SK-N-SH (cell line): ENCODE results near the gene CACNA2D3. TPM values are rescaled to one million over a fixed set of nuclear protein-coding genes. Genes with fewer than 3 reads are reported as not detected.

Experiments used
- CTCF ChIA-PET: fragments of 300-600, 350-600 bp; formaldehyde crosslinking; extraction: SDS; loops from one replicate; lab custom pipeline; 2021; lab: Yijun Ruan, JAX
- POLR2A ChIA-PET: fragments of 350-600 bp; sonication (Branson Sonifier 250); formaldehyde crosslinking; extraction: SDS; loops from one replicate; lab custom pipeline; 2020; ENCODE audit warnings: antibody characterized with exemption, inconsistent platforms; lab: Yijun Ruan, JAX
- DNase-seq: peaks from one replicate; pipeline ENCODE4 v3.0.0; 2012
- H2AFZ ChIP-seq: fragments of 200-600 bp; sonication (generic); 2 replicates; pipeline ENCODE4 v1.8.1; 2016; ENCODE audit warnings: antibody characterized with exemption, mild to moderate bottlenecking, low read depth
- H3F3A ChIP-seq: fragments of 200-600 bp; sonication (generic); replicated peaks from 2 replicates; pipeline ENCODE3; 2016; ENCODE audit warnings: antibody characterized with exemption, mild to moderate bottlenecking; ENCODE audit not compliant: insufficient read depth
- H3K27ac ChIP-seq, 2 experiments: fragments of 200-500 bp in 1 of 2; fragments of 200-600 bp in 1 of 2; sonication (Bioruptor generic) in 1 of 2; sonication (generic), shearing (Covaris generic) in 1 of 2; 2 replicates each; pipeline versions ENCODE4 v1.5.1 to v1.6.1; 2014 to 2016; ENCODE audit warnings: low read depth in 2 of 2, inconsistent platforms in 1 of 2, low read length in 1 of 2, mild to moderate bottlenecking in 1 of 2, mixed read lengths in 1 of 2
- H3K27me3 ChIP-seq: fragments of 200-600 bp; sonication (generic), shearing (Covaris generic); 2 replicates; pipeline ENCODE4 v1.6.1; 2016; ENCODE audit warnings: mixed run types; ENCODE audit not compliant: insufficient read depth
- H3K36me3 ChIP-seq, 2 experiments: fragments of 200-500 bp in 1 of 2; fragments of 200-600 bp in 1 of 2; sonication (Bioruptor generic) in 1 of 2; sonication (generic) in 1 of 2; replicated peaks in 1 of 2; 2 replicates each; pipeline versions ENCODE3 to v1.5.1; 2014 to 2016; ENCODE audit warnings: low read length in 1 of 2, mild to moderate bottlenecking in 1 of 2; ENCODE audit not compliant: insufficient read depth in 2 of 2, control insufficient read depth in 1 of 2
- H3K4me1 ChIP-seq, 2 experiments: fragments of 200-500 bp in 1 of 2; fragments of 200-600 bp in 1 of 2; sonication (Bioruptor generic) in 1 of 2; sonication (generic), shearing (Covaris generic) in 1 of 2; 2 replicates each; pipeline versions ENCODE4 v1.5.1 to v1.6.1; 2014 to 2016; ENCODE audit warnings: low read depth in 1 of 2, low read length in 1 of 2, mixed run types in 1 of 2; ENCODE audit not compliant: insufficient read depth in 2 of 2, control insufficient read depth in 1 of 2
- H3K4me2 ChIP-seq: fragments of 200-600 bp; sonication (generic), shearing (Covaris generic); 2 replicates; pipeline ENCODE4 v1.6.1; 2017; ENCODE audit warnings: mixed run types
- H3K4me3 ChIP-seq, 2 experiments: fragments of 200-500 bp in 1 of 2; fragments of 200-600 bp in 1 of 2; sonication (Bioruptor generic) in 1 of 2; sonication (generic), shearing (Covaris generic) in 1 of 2; 2 replicates each; pipeline versions ENCODE4 v1.5.1 to v1.8.1; 2014 to 2016; ENCODE audit warnings: low read depth in 2 of 2, inconsistent platforms in 1 of 2, low read length in 1 of 2, mild to moderate bottlenecking in 1 of 2, mixed read lengths in 1 of 2, moderate library complexity in 1 of 2
- H3K79me2 ChIP-seq: fragments of 200-600 bp; sonication (generic); 2 replicates; pipeline ENCODE4 v1.8.1; 2017; ENCODE audit warnings: mild to moderate bottlenecking; ENCODE audit not compliant: insufficient read depth
- H3K9ac ChIP-seq: fragments of 200-600 bp; sonication (generic); 2 replicates; pipeline ENCODE4 v1.6.1; 2017; ENCODE audit warnings: mixed run types
- H3K9me2 ChIP-seq: fragments of 200-600 bp; sonication (generic); 2 replicates; pipeline ENCODE4 v1.6.1; 2017; ENCODE audit warnings: mixed run types
- H3K9me3 ChIP-seq: fragments of 200-600 bp; sonication (generic); 2 replicates; pipeline ENCODE4 v1.6.1; 2017; ENCODE audit warnings: mixed run types, mild to moderate bottlenecking, moderate library complexity
- H4K20me1 ChIP-seq: fragments of 200-600 bp; sonication (generic); 2 replicates; pipeline ENCODE4 v1.6.1; 2017; ENCODE audit warnings: mild to moderate bottlenecking, mixed run types; ENCODE audit not compliant: insufficient read depth
- EP300 ChIP-seq, 2 experiments: IDR thresholded peaks; 2 replicates each; pipeline versions ENCODE4 v1.4.0 to v1.6.1; 2012; ENCODE audit warnings: borderline replicate concordance in 1 of 2, low read depth in 1 of 2, low read length in 1 of 2
- FOXJ3 ChIP-seq: sonication (generic); formaldehyde crosslinking; IDR thresholded peaks from 2 replicates; pipeline ENCODE4 v1.5.1; 2020; ENCODE audit warnings: mild to moderate bottlenecking, missing genetic modification reagents
- FOXM1 ChIP-seq: IDR thresholded peaks from 2 replicates; pipeline ENCODE4 v1.4.0; 2012; ENCODE audit warnings: low read depth, mild to moderate bottlenecking
- GATA2 ChIP-seq: sonication (generic); formaldehyde crosslinking; IDR thresholded peaks from 2 replicates; pipeline ENCODE4 v1.5.0; 2020; ENCODE audit warnings: mild to moderate bottlenecking, missing genetic modification reagents
- MEF2A ChIP-seq: IDR thresholded peaks from 2 replicates; pipeline ENCODE4 v1.4.0; 2012; ENCODE audit warnings: low read depth, borderline replicate concordance
- NRF1 ChIP-seq: IDR thresholded peaks from 2 replicates; pipeline ENCODE4 v1.6.1; 2012; ENCODE audit warnings: low read depth, mild to moderate bottlenecking, low read length
- POLR2AphosphoS5 ChIP-seq: IDR thresholded peaks from 2 replicates; pipeline ENCODE4 v1.6.1; 2012; ENCODE audit warnings: low read depth, low read length
- RFX5 ChIP-seq: IDR thresholded peaks from 2 replicates; pipeline ENCODE4 v1.6.1; 2012; ENCODE audit warnings: mild to moderate bottlenecking, improper control_type of control experiment, low read length
- TEAD4 ChIP-seq: IDR thresholded peaks from 2 replicates; pipeline ENCODE4 v1.4.0; 2012; ENCODE audit warnings: mild to moderate bottlenecking, borderline replicate concordance; ENCODE audit not compliant: insufficient read depth
- WGBS: methylation state at CpG from one replicate; pipeline ENCODE4 v1.1.6; 2017; ENCODE audit warnings: low lambda C conversion rate; 5-methylcytosine and 5-hydroxymethylcytosine counted together
- polyA plus RNA-seq, 3 experiments: library from polyadenylated mRNA; depleted of rRNA; stranded (reverse); fragments of >200 nt; gene quantifications; 2 replicates each; pipeline ENCODE4 v1.2.3, GENCODE V29; 2012
- TF ChIP-seq, protein P1 (sequence below): fragments of 200-600 bp; sonication (generic); IDR thresholded peaks from 2 replicates; pipeline ENCODE4 v1.6.1; 2017; ENCODE audit warnings: antibody characterized with exemption, mild to moderate bottlenecking, moderate library complexity
- TF ChIP-seq, protein P2 (sequence below): IDR thresholded peaks from 2 replicates; pipeline ENCODE4; 2012
- TF ChIP-seq, protein P3 (sequence below): fragments of 150-350 bp; IDR thresholded peaks from 2 replicates; pipeline ENCODE4 v1.6.1; 2016; ENCODE audit warnings: mild to moderate bottlenecking, low read depth, low read length

The CACNA2D3 gene
- polyA plus RNA-seq, 1 of the 3 experiments (the other 2 are of a cell fraction) = 0.15 TPM

DNA sequence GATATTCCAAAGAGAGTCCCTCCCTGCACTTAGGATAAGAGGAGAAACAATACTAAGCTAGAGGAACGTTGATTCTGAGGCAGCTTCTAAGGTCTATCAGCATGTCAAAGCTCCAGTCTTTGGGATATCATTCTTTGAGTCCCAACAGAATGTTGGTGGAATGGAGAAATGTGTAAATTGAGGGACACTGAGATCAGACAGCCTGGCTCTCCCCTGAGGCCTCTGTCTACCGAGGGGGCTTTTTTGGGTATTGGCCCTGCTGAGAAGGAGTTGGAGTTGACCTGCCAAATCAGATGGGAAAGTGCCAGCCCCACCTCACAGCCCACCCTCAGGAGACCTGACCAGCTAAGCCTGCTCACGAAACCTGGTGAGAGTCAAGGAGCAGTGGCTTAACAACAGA, 833.1 kb downstream of the CACNA2D3 start:
- no peaks in the 10 kb centered on the region for H3K9me2 ChIP-seq
- H3K9ac ChIP-seq = no peak overlapping the region
- H3F3A ChIP-seq = no peaks in the 10 kb centered on the region
- no peak overlapping the region for H3K4me2 ChIP-seq
- ChIA-PET CTCF (no interaction called here), POLR2A (no interaction called here)
- 96% methylated on average over 3 of the region's 3 CpGs for WGBS
- H2AFZ ChIP-seq = no peak overlapping the region
- H3K4me3 ChIP-seq = no peak overlapping the region
- peaks cover 9 to 22% of the 10 kb centered on the region in 2 experiments; a peak in 3 of 4 replicates for H3K4me1 ChIP-seq
- H3K79me2 ChIP-seq = no peaks in the 10 kb centered on the region
- no peak for DNase-seq
- H3K27me3 ChIP-seq = no peaks in the 10 kb centered on the region
- no peak for TF ChIP-seq FOXM1
- TF ChIP-seq, protein P1, sequence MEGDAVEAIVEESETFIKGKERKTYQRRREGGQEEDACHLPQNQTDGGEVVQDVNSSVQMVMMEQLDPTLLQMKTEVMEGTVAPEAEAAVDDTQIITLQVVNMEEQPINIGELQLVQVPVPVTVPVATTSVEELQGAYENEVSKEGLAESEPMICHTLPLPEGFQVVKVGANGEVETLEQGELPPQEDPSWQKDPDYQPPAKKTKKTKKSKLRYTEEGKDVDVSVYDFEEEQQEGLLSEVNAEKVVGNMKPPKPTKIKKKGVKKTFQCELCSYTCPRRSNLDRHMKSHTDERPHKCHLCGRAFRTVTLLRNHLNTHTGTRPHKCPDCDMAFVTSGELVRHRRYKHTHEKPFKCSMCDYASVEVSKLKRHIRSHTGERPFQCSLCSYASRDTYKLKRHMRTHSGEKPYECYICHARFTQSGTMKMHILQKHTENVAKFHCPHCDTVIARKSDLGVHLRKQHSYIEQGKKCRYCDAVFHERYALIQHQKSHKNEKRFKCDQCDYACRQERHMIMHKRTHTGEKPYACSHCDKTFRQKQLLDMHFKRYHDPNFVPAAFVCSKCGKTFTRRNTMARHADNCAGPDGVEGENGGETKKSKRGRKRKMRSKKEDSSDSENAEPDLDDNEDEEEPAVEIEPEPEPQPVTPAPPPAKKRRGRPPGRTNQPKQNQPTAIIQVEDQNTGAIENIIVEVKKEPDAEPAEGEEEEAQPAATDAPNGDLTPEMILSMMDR = no peak
- no peak for TF ChIP-seq RFX5
- TF ChIP-seq FOXJ3 (CRISPR knock-in tag) = no peak
- no peak for TF ChIP-seq GATA2
- TF ChIP-seq TEAD4 = no peak
- no peak for TF ChIP-seq EP300 (IDR thresholded peaks at IDR 0.05; ENCODE audit: borderline replicate concordance in 1 of 2, low read depth in 1 of 2, low read length in 1 of 2)
- no peak for TF ChIP-seq POLR2AphosphoS5
- no peak for TF ChIP-seq MEF2A
- TF ChIP-seq, protein P2, sequence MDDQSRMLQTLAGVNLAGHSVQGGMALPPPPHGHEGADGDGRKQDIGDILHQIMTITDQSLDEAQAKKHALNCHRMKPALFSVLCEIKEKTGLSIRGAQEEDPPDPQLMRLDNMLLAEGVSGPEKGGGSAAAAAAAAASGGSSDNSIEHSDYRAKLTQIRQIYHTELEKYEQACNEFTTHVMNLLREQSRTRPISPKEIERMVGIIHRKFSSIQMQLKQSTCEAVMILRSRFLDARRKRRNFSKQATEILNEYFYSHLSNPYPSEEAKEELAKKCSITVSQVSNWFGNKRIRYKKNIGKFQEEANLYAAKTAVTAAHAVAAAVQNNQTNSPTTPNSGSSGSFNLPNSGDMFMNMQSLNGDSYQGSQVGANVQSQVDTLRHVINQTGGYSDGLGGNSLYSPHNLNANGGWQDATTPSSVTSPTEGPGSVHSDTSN = no peak
- TF ChIP-seq, protein P3, sequence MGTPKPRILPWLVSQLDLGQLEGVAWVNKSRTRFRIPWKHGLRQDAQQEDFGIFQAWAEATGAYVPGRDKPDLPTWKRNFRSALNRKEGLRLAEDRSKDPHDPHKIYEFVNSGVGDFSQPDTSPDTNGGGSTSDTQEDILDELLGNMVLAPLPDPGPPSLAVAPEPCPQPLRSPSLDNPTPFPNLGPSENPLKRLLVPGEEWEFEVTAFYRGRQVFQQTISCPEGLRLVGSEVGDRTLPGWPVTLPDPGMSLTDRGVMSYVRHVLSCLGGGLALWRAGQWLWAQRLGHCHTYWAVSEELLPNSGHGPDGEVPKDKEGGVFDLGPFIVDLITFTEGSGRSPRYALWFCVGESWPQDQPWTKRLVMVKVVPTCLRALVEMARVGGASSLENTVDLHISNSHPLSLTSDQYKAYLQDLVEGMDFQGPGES = no peak
- H3K27ac ChIP-seq = no peak overlapping the region
- no peaks in the 10 kb centered on the region for H3K9me3 ChIP-seq
- no peaks in the 10 kb centered on the region for H4K20me1 ChIP-seq
- H3K36me3 ChIP-seq = no peaks in the 10 kb centered on the region

DNA sequence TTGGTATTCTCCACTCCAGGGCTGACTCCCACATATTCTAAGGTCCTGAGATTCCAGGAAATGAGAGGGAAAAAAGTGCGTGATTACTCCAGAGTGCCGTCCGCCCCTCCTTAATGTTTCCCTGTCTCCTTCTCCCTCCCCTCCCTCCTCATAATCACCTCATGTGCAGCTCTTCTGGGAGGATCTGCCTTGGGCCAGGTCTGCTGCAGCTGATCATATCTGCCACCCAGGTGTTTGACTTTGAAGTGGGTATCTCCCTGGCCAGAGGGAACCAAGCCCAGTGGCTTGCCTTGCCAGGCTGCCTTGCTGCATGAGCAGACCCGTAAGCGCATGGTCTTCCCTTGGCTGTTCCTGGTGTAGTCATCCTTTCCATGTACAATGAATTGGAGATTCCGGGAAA, 833.6 kb downstream of the CACNA2D3 start:
- no peak overlapping the region for H2AFZ ChIP-seq
- H3K27me3 ChIP-seq = no peaks in the 10 kb centered on the region
- WGBS = 96% methylated on average over 6 of the region's 6 CpGs
- no peak overlapping the region for H3K4me2 ChIP-seq
- H3K79me2 ChIP-seq = no peaks in the 10 kb centered on the region
- H3K4me1 ChIP-seq = peaks cover 9 to 23% of the 10 kb centered on the region in 2 experiments; a peak in 3 of 4 replicates
- POLR2A ChIA-PET = no interaction called here
- no peak for TF ChIP-seq NRF1
- TF ChIP-seq, protein P3 = no peak
- TF ChIP-seq, all 33 proteins: peak for 0
- CTCF ChIA-PET = no interaction called here
- peaks cover 4% of the 10 kb centered on the region for H3F3A ChIP-seq
- H4K20me1 ChIP-seq = no peaks in the 10 kb centered on the region
- no peaks in the 10 kb centered on the region for H3K9me2 ChIP-seq
- no peaks in the 10 kb centered on the region for H3K9me3 ChIP-seq
- DNase-seq = no peak
- H3K27ac ChIP-seq = no peak overlapping the region
- no peak overlapping the region for H3K9ac ChIP-seq
- no peak overlapping the region for H3K4me3 ChIP-seq
- H3K36me3 ChIP-seq = no peaks in the 10 kb centered on the region
